GM10266 (cell line): ENCODE measurements around the gene TRPV4.

Experiments used
- DNase-seq: peaks from one replicate; pipeline ENCODE4 v3.0.0; 2012; ENCODE audit errors: extremely low spot score
- TF ChIP-seq, protein P1 (sequence below): IDR thresholded peaks from 2 replicates; pipeline ENCODE4 v1.5.1; 2012; ENCODE audit warnings: mild to moderate bottlenecking, low read depth; ENCODE audit not compliant: control insufficient read depth, insufficient read depth; ENCODE audit errors: missing control alignments

The TRPV4 gene

DNA sequence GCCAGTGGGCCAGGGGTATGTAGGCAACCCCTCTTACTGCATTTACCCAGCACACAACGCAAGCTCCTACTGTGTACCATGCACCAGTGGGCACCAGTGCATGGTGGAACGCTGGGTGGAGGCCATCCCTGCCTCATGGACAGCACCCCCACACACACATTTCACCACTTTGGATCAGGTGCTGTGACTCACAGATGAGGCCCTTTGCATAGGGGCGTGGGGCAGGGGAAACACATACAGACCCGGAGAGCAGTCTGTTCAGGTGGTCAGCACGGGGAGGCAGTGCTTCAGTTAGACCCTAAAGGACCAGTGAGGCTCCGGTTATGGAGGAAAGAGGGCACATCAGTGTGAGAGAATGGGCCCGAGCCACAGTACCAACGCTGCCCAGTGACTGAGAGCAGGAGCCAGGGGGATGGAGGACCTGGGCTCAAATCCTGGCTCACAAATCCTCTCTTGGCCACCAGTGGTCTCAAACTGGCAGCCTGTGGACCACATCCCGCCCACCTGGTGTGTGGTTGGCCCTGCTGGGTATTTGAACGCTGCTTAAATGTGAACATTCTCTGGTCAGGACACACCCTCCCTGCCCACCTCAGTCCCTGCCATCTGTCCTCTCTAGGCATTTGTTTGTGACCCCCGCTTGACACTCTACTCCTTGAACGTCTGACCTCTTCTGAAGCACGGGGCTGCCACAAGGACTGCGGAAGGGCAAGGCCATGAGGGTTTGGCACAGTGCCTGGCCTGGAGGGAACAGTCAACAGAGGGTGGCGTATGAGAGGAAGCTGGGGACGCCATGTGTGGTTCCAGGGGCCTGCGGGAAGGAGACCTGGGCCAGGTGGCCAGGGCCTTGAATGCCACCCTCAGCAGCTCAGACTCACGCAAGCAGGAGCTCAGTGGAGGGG is 72.9 kb downstream of the TRPV4 start:
- TF ChIP-seq, protein P1, sequence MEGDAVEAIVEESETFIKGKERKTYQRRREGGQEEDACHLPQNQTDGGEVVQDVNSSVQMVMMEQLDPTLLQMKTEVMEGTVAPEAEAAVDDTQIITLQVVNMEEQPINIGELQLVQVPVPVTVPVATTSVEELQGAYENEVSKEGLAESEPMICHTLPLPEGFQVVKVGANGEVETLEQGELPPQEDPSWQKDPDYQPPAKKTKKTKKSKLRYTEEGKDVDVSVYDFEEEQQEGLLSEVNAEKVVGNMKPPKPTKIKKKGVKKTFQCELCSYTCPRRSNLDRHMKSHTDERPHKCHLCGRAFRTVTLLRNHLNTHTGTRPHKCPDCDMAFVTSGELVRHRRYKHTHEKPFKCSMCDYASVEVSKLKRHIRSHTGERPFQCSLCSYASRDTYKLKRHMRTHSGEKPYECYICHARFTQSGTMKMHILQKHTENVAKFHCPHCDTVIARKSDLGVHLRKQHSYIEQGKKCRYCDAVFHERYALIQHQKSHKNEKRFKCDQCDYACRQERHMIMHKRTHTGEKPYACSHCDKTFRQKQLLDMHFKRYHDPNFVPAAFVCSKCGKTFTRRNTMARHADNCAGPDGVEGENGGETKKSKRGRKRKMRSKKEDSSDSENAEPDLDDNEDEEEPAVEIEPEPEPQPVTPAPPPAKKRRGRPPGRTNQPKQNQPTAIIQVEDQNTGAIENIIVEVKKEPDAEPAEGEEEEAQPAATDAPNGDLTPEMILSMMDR: no peak
- DNase-seq: no peak

DNA sequence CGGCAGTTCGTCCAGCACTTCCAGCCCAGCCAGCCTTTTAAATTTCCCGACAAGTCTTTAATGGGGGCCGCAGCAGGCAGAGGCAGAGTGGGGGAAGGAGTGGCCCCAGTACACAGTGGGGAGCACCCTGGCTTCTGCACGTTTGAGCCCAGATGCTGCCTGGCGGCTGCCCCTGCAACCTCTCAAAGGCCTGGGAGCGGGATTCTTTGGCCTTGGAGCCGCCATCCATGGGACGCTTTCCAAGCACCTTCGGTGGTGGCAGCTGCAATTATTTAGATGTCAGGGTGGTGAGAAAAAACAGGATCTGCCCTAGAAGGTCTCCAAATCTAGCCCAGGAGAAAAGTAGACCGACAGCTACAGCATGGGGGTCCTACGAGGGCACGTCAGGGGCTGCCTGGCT is 73.6 kb downstream of the TRPV4 start:
- TF ChIP-seq, protein P1: no peak
- no peak for DNase-seq

GRCh38 chr12:109758426-109759420 is 74.5 kb downstream of the TRPV4 start:
- no peak for DNase-seq
- TF ChIP-seq, protein P1: no peak

DNA sequence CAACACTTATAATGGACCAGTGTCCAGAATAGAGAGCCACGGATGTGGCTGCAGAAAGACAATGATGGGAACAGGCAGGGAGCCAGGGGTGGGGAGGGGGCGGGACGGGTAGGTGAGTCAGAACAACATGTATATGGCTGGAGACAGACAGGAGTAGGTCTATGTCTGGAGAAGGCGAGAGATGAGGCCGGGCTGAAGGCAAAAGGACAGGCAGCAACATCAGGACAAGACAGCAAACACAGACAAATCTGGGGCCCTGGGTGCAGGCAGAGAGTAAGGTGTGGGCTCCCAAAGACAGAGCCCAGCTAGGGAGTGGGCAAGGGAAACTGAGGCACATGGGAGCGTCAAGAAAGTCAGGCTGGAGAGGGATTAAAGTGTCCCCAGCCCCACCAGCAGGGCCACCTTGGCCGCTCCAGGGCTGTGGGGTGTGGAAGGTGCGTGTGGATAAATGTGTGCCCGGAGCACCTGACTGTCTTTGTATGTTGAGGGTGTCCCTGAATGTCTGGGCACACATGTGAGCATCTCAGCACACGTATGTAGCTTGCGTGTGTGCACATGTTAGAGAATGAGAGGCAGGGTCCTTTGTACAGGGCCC is 75.4 kb downstream of the TRPV4 start:
- TF ChIP-seq, protein P1: no peak
- DNase-seq: no peak

GRCh38 chr12:109756457-109756856 is 76.7 kb downstream of the TRPV4 start:
- TF ChIP-seq, protein P1: no peak
- no peak for DNase-seq

GRCh38 chr12:109753959-109754358 is 79.2 kb downstream of the TRPV4 start:
- TF ChIP-seq, protein P1: no peak
- DNase-seq: no peak
